ENCODE measurements around the gene SH2D4B. TPM values are rescaled to one million over a fixed set of nuclear protein-coding genes. Genes with fewer than 3 reads are reported as not detected.

Gene SH2D4B
- total RNA-seq, 3 donors from 2014 or later, result 0.15 to 0.16 TPM; not detected in 1

DNA sequence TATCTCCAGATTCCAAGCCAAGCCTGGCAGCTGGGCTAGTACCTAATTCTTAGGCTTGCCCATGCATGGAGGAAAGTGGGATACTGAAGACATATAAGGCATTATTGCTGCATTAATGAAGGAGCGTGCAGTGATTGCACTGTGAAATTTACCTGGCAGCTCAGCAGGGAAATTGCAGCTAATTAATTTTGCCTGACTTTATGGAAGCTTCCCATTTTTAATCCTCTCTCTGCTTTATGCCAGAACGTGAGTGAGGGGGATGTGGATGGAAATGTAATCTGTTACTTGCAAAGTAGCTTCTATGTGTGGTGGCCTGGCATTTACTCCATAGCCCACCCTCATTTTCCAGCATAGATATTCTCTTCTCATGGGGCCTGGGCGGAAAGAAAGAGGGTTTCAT is 134.9 kb downstream of the SH2D4B start:
- H3K36me3 ChIP-seq, result no peaks in the 10 kb centered on the region
- TF ChIP-seq, protein P1, sequence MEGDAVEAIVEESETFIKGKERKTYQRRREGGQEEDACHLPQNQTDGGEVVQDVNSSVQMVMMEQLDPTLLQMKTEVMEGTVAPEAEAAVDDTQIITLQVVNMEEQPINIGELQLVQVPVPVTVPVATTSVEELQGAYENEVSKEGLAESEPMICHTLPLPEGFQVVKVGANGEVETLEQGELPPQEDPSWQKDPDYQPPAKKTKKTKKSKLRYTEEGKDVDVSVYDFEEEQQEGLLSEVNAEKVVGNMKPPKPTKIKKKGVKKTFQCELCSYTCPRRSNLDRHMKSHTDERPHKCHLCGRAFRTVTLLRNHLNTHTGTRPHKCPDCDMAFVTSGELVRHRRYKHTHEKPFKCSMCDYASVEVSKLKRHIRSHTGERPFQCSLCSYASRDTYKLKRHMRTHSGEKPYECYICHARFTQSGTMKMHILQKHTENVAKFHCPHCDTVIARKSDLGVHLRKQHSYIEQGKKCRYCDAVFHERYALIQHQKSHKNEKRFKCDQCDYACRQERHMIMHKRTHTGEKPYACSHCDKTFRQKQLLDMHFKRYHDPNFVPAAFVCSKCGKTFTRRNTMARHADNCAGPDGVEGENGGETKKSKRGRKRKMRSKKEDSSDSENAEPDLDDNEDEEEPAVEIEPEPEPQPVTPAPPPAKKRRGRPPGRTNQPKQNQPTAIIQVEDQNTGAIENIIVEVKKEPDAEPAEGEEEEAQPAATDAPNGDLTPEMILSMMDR (IDR thresholded peaks at IDR 0.05), result no peak
- TF ChIP-seq POLR2AphosphoS5 (IDR thresholded peaks at IDR 0.05) (no peak), POLR2A (IDR thresholded peaks at IDR 0.05) (no peak)
- no peak overlapping the region for H3K4me3 ChIP-seq
- H3K27ac ChIP-seq, result no peak overlapping the region
- no peaks in the 10 kb centered on the region for H3K9me3 ChIP-seq
- intact Hi-C loops (cut with DNase I; ENCODE audit: low total_unique reads), result no loop called here
- H3K27me3 ChIP-seq, result no peaks in the 10 kb centered on the region
- H3K4me1 ChIP-seq, result no peaks in the 10 kb centered on the region
- DNase-seq (ENCODE audit: low spot score in 2 of 2), result no peak

DNA sequence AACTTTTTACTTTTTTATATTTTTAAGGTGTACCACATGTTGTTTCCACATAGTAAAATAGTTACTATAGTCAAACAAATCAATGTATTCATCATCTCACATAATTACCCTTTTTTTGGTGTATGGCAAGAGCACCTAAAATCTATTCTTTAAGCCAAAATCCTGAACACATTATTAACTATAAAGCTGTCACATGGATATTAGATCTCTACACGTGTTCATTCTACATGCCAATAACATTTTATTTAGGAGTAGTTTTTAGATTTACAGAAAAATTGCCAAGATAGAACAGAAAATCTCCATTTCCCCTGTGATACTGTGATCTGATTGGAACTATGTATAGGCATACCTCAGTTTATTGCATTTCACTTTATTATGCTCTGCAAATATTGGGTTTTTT is 137.1 kb downstream of the SH2D4B start:
- intact Hi-C loops (cut with DNase I; ENCODE audit: low total_unique reads), result no loop called here
- TF ChIP-seq, protein P1 (IDR thresholded peaks at IDR 0.05), result no peak
- TF ChIP-seq POLR2A (IDR thresholded peaks at IDR 0.05) (no peak), POLR2AphosphoS5 (IDR thresholded peaks at IDR 0.05) (no peak)
- DNase-seq (ENCODE audit: low spot score in 2 of 2), result no peak
- no peaks in the 10 kb centered on the region for H3K27me3 ChIP-seq
- H3K36me3 ChIP-seq, result no peaks in the 10 kb centered on the region
- no peaks in the 10 kb centered on the region for H3K4me1 ChIP-seq
- no peak overlapping the region for H3K4me3 ChIP-seq
- H3K9me3 ChIP-seq, result no peaks in the 10 kb centered on the region
- H3K27ac ChIP-seq, result no peak overlapping the region

GRCh38 chr10:80681142-80681541 is 143.4 kb downstream of the SH2D4B start:
- H3K27me3 ChIP-seq, result no peaks in the 10 kb centered on the region
- no peaks in the 10 kb centered on the region for H3K36me3 ChIP-seq
- no peak for DNase-seq (ENCODE audit: low spot score in 2 of 2)
- no peak for TF ChIP-seq POLR2A (IDR thresholded peaks at IDR 0.05)
- TF ChIP-seq, protein P1 (IDR thresholded peaks at IDR 0.05), result no peak
- no peak for TF ChIP-seq POLR2AphosphoS5 (IDR thresholded peaks at IDR 0.05)
- H3K4me3 ChIP-seq, result no peak overlapping the region
- intact Hi-C loops (cut with DNase I; ENCODE audit: low total_unique reads), result no loop called here
- no peaks in the 10 kb centered on the region for H3K4me1 ChIP-seq
- H3K9me3 ChIP-seq, result no peaks in the 10 kb centered on the region
- H3K27ac ChIP-seq, result no peak overlapping the region

DNA sequence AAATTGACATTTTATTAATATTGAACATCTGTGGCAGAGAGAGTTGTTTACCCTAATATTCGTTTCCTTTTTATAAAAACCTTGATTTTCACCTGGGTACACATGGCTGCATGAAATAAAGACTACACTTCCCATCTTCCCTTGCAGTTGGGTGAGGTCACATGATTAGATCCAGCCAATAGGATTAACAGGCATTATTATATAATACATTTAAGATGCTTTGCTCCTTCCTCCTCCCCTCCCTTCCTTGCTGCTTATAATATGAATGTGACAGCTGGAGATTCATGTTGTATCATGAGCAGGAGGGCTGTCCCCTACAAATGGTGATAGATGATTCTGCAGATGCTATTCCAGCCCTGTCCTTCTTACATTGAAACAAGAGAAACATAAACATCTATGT is 146.6 kb downstream of the SH2D4B start:
- intact Hi-C loops (cut with DNase I; ENCODE audit: low total_unique reads), result no loop called here
- no peak overlapping the region for H3K4me3 ChIP-seq
- no peak for DNase-seq (ENCODE audit: low spot score in 2 of 2)
- H3K9me3 ChIP-seq, result no peaks in the 10 kb centered on the region
- no peaks in the 10 kb centered on the region for H3K27me3 ChIP-seq
- TF ChIP-seq, protein P1 (IDR thresholded peaks at IDR 0.05), result no peak
- TF ChIP-seq POLR2AphosphoS5 (IDR thresholded peaks at IDR 0.05), result no peak
- H3K36me3 ChIP-seq, result no peaks in the 10 kb centered on the region
- H3K27ac ChIP-seq, result no peak overlapping the region
- H3K4me1 ChIP-seq, result no peaks in the 10 kb centered on the region

DNA sequence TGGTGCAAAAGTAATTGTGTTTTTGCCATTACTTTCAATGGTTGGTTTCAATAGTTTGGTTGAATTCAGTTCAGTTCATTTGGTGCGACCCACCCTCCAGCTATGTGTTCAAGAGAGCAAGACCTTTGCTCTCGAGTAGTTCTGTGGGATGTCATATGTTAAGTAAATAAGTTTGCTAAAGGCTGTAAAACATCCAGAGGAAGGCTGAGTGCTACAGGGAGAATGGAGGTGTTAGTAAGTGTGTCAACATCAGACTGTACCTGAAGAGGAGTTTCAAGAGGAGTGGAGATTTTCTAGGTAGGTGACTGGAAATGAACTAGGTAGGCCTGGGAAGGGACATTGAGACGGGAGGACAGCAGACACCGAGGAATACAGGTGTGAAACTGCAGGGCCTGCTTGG is 147.7 kb downstream of the SH2D4B start:
- TF ChIP-seq, protein P1 (IDR thresholded peaks at IDR 0.05), result no peak
- TF ChIP-seq POLR2A (IDR thresholded peaks at IDR 0.05), result no peak
- TF ChIP-seq POLR2AphosphoS5 (IDR thresholded peaks at IDR 0.05), result no peak
- Histone ChIP-seq H3K4me3 (no peak overlapping the region), H3K27me3 (no peaks in the 10 kb centered on the region), H3K27ac (no peak overlapping the region), H3K36me3 (no peaks in the 10 kb centered on the region), H3K4me1 (no peaks in the 10 kb centered on the region), H3K9me3 (no peaks in the 10 kb centered on the region)
- intact Hi-C loops (cut with DNase I; ENCODE audit: low total_unique reads), result no loop called here
- no peak for DNase-seq (ENCODE audit: low spot score in 2 of 2)

All from breast epithelium (tissue), 4 donors.